Activated CD4-positive, alpha-beta T cell treated with anti-CD3 and anti-CD28 coated beads for 36 hours (primary cell): Measurements from ENCODE around the gene PLEKHA5. TPM values are rescaled to one million over a fixed set of nuclear protein-coding genes. Genes with fewer than 3 reads are reported as not detected.

Experiments
- ATAC-seq: fragments of 200-7000 bp; cut with Tn5 transposase; one replicate; pipeline ENCODE4 v1.10.0; 2021; ENCODE audit warnings: mild to moderate bottlenecking, moderate library complexity
- CTCF ChIA-PET: fragments of 350-600 bp; sonication (Branson Sonifier 250); formaldehyde crosslinking; loops from one replicate; lab custom pipeline; 2021; ENCODE audit warnings: antibody characterized with exemption; lab: Charles Lee
- POLR2A ChIA-PET: fragments of 350-600 bp; sonication (Branson Sonifier 250); formaldehyde crosslinking; loops from one replicate; lab custom pipeline; 2021; ENCODE audit warnings: antibody characterized with exemption, inconsistent platforms; lab: Charles Lee
- DNase-seq: peaks from one replicate; pipeline ENCODE4 v3.0.0-alpha.2; 2020
- H3K27ac Mint-ChIP-seq: one replicate; pipeline ENCODE4 v1.8.0; 2021; ENCODE audit warnings: mixed read lengths
- H3K27me3 Mint-ChIP-seq: one replicate; pipeline ENCODE4 v1.8.0; 2021; ENCODE audit warnings: mixed read lengths
- H3K36me3 Mint-ChIP-seq: one replicate; pipeline ENCODE4 v1.8.0; 2021; ENCODE audit warnings: low read depth, mixed read lengths
- H3K4me1 Mint-ChIP-seq: one replicate; pipeline ENCODE4 v1.8.0; 2021; ENCODE audit warnings: mixed read lengths
- H3K4me3 Mint-ChIP-seq: one replicate; pipeline ENCODE4 v1.8.0; 2021; ENCODE audit warnings: mild to moderate bottlenecking, moderate library complexity, mixed read lengths
- H3K9me3 Mint-ChIP-seq: one replicate; pipeline ENCODE4 v1.8.0; 2021; ENCODE audit warnings: low read depth, mixed read lengths
- intact Hi-C, 2 experiments: fragments of 100-400 bp; cut with DNase I in 1 of 2; cut with micrococcal nuclease in 1 of 2; formaldehyde crosslinking; loops; one replicate each; pipeline versions ENCODE4 v1.14.2 to v1.15.1; 2022 to 2024; cut with DNase I, micrococcal nuclease
- total RNA-seq, 2 experiments: library from RNA; stranded (reverse); gene quantifications; one replicate each; pipeline ENCODE4 v1.2.3, GENCODE V29; 2021

The PLEKHA5 gene
- total RNA-seq, 2 experiments from 2014 or later = 4.5 to 5.7 TPM

GRCh38 chr12:19191563-19191962, 62.0 kb downstream of the PLEKHA5 start:
- ChIA-PET CTCF (no interaction called here), POLR2A (no interaction called here)
- ATAC-seq (no peak), DNase-seq (no peak)
- intact Hi-C loops = no loop called here
- peaks cover 6% of the 10 kb centered on the region for H3K4me1 Mint-ChIP-seq
- H3K27ac Mint-ChIP-seq = no peak overlapping the region
- H3K36me3 Mint-ChIP-seq = no peaks in the 10 kb centered on the region
- H3K4me3 Mint-ChIP-seq = no peak overlapping the region
- no peaks in the 10 kb centered on the region for H3K9me3 Mint-ChIP-seq
- no peaks in the 10 kb centered on the region for H3K27me3 Mint-ChIP-seq

DNA sequence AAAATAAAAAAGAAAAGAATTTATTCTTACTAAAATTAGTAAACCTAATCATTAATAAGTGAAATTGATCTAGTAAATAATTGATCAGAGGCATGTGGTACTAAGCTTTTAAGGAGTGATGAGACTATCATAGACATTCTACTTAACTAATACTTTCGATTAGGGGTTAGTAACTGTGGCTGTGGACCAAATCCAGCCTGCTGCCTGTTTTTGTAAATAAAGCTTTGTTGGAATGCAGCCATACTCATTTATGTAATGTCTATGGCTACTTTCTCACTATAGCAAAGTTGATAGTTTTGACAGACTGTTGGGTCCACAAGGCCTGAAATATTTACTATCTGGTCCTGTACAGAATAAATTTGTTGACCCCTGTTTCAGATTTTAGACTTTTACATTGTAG, 63.2 kb downstream of the PLEKHA5 start:
- no peaks in the 10 kb centered on the region for H3K4me1 Mint-ChIP-seq
- no peaks in the 10 kb centered on the region for H3K9me3 Mint-ChIP-seq
- intact Hi-C loops = no loop called here
- ChIA-PET CTCF (no interaction called here), POLR2A (no interaction called here)
- H3K27me3 Mint-ChIP-seq = no peaks in the 10 kb centered on the region
- no peak for DNase-seq
- H3K27ac Mint-ChIP-seq = no peak overlapping the region
- no peak for ATAC-seq
- no peaks in the 10 kb centered on the region for H3K36me3 Mint-ChIP-seq
- no peak overlapping the region for H3K4me3 Mint-ChIP-seq

GRCh38 chr12:19194963-19195362, 65.4 kb downstream of the PLEKHA5 start:
- DNase-seq = no peak
- POLR2A ChIA-PET = no interaction called here
- Mint-ChIP-seq H3K4me1 (no peaks in the 10 kb centered on the region), H3K4me3 (no peak overlapping the region), H3K9me3 (no peaks in the 10 kb centered on the region), H3K27ac (no peak overlapping the region), H3K27me3 (no peaks in the 10 kb centered on the region), H3K36me3 (no peaks in the 10 kb centered on the region)
- intact Hi-C loops = no loop called here
- no peak for ATAC-seq
- CTCF ChIA-PET = interaction anchor here (1.5 kb wide), 1 partner anchor 9 kb away, joined by 5 read pairs; no protein-coding TSS in a partner anchor

DNA sequence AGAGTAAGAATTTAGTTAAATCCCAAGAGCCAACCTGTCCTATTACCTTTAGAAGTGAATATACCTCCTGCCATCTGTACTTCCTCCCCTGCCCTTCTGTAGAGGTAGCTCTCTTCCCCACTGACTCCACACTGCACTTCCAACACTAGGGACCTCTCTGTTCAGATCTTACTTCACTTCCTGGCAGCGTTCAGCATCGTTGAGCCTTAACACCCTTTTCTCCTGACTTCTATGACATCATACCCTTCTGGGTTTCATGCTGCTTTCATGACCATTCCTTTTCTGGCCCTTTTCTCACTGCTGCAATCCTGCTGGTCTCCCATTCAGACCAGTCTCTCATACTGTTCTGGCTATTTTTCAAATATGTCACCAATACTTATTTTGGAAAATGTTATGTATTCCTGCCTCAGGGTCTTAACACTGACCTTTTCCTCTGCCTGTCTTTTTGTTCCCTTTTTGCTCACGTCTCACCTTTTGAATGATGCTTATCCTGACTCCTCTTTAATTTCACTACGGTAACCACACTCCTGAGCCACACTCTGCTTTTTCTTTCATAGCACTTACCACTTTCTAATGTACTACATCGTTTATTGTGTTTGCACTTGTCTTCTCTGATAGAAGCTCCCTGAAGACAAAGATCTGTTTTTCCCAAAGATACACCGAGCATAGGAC, 67.6 kb downstream of the PLEKHA5 start:
- Mint-ChIP-seq H3K4me3 (no peak overlapping the region), H3K36me3 (no peaks in the 10 kb centered on the region), H3K27ac (no peak overlapping the region), H3K27me3 (no peaks in the 10 kb centered on the region), H3K4me1 (no peaks in the 10 kb centered on the region), H3K9me3 (no peaks in the 10 kb centered on the region)
- POLR2A ChIA-PET = no interaction called here
- intact Hi-C loops = no loop called here
- DNase-seq (no peak), ATAC-seq (no peak)
- CTCF ChIA-PET = no interaction called here

- no peak for ATAC-seq
- H3K4me1 Mint-ChIP-seq = no peaks in the 10 kb centered on the region
- ChIA-PET CTCF (no interaction called here), POLR2A (no interaction called here)
- H3K27ac Mint-ChIP-seq = no peak overlapping the region
- intact Hi-C loops = no loop called here
- H3K9me3 Mint-ChIP-seq = no peaks in the 10 kb centered on the region
- no peak overlapping the region for H3K4me3 Mint-ChIP-seq
- DNase-seq = no peak
- H3K36me3 Mint-ChIP-seq = no peaks in the 10 kb centered on the region
- H3K27me3 Mint-ChIP-seq = no peaks in the 10 kb centered on the region
These were observed 68.7 kb downstream of the PLEKHA5 start for GRCh38 chr12:19198272-19198671.

- no peaks in the 10 kb centered on the region for H3K36me3 Mint-ChIP-seq
- intact Hi-C loops = no loop called here
- DNase-seq = no peak
- H3K4me1 Mint-ChIP-seq = peaks cover 4% of the 10 kb centered on the region
- no peak for ATAC-seq
- H3K27me3 Mint-ChIP-seq = no peaks in the 10 kb centered on the region
- no peak overlapping the region for H3K27ac Mint-ChIP-seq
- POLR2A ChIA-PET = no interaction called here
- H3K4me3 Mint-ChIP-seq = no peak overlapping the region
- CTCF ChIA-PET = interaction anchor here (0.7 to 2.0 kb wide), 3 partner anchors 9 to 20 kb away, joined by 3 to 5 read pairs (median 4); no protein-coding TSS in a partner anchor
- no peaks in the 10 kb centered on the region for H3K9me3 Mint-ChIP-seq
These were observed 69.8 kb downstream of the PLEKHA5 start for GRCh38 chr12:19199332-19199731.

DNA sequence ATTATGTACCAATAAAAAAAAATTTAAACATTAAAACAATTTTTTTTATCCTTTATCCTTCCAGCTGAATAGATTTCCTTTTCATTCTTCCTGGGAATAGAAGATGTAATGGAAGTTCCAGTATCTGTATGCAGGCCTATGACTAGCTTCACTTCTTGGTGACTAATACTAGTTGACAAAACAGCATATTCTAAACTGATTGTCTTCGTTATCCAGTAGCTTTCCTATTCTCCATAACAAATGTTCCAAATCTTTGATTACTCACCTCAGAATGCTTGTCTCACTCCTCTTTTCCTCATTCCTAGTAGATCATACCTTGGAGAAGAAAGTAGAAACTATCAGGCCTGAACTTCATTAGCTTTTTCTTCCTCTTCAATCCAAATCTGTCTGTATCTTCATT, 70.7 kb downstream of the PLEKHA5 start:
- no peak overlapping the region for H3K4me3 Mint-ChIP-seq
- no peaks in the 10 kb centered on the region for H3K9me3 Mint-ChIP-seq
- DNase-seq (no peak), ATAC-seq (no peak)
- H3K27me3 Mint-ChIP-seq = no peaks in the 10 kb centered on the region
- intact Hi-C loops = no loop called here
- POLR2A ChIA-PET = interaction anchor here (0.6 kb wide), 1 partner anchor 128 kb away, joined by 5 read pairs; no protein-coding TSS in a partner anchor
- CTCF ChIA-PET = interaction anchor here (1.0 to 2.0 kb wide), 3 partner anchors 10 to 18 kb away, joined by 3 to 5 read pairs (median 4); no protein-coding TSS in a partner anchor
- H3K27ac Mint-ChIP-seq = no peak overlapping the region
- no peaks in the 10 kb centered on the region for H3K36me3 Mint-ChIP-seq
- peaks cover 4% of the 10 kb centered on the region for H3K4me1 Mint-ChIP-seq

DNA sequence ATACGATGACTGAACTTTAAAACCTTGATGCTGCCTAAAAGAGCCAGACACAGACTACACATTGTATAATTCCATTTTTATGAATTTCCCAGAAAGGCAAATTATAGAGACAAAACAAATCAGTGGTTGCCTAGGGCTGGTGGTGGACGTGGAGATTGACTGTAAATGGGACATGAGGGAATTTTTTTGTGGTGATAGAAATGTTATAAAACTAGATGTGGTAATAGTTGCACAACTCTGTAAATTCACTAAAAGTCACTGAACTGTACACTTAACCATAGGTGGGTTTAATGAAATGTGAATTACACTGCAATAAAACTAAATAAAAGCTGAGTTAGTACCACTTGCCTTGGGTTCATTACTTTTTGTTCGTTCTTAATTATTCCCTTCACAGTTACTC, 72.1 kb downstream of the PLEKHA5 start:
- no peak overlapping the region for H3K27ac Mint-ChIP-seq
- POLR2A ChIA-PET = no interaction called here
- no peaks in the 10 kb centered on the region for H3K36me3 Mint-ChIP-seq
- H3K4me1 Mint-ChIP-seq = peaks cover 4% of the 10 kb centered on the region
- H3K4me3 Mint-ChIP-seq = no peak overlapping the region
- DNase-seq (no peak), ATAC-seq (no peak)
- intact Hi-C loops = no loop called here
- no peaks in the 10 kb centered on the region for H3K27me3 Mint-ChIP-seq
- CTCF ChIA-PET = no interaction called here
- no peaks in the 10 kb centered on the region for H3K9me3 Mint-ChIP-seq

DNA sequence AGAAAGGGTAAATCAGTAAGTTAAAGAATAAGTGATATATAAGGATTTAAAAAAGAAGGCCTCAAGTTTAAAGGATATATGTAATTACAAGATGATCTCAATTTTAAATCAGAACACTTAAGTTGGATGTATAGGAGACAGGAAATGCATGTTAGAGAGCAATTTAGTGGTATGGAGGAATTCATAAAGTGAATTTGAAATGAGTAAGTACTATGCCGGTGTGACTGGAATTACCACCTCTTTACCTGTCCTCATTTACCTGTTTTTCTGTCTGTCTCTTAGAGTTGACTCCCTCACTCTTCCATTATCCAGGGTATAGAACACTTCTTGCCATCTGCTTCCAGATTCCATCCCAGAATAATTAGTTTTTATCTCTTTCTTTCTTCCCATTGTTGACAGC, 73.5 kb downstream of the PLEKHA5 start:
- intact Hi-C loops = no loop called here
- H3K27ac Mint-ChIP-seq = no peak overlapping the region
- DNase-seq (no peak), ATAC-seq (no peak)
- H3K4me1 Mint-ChIP-seq = peaks cover 4% of the 10 kb centered on the region
- ChIA-PET POLR2A (no interaction called here), CTCF (no interaction called here)
- H3K27me3 Mint-ChIP-seq = no peaks in the 10 kb centered on the region
- H3K9me3 Mint-ChIP-seq = no peaks in the 10 kb centered on the region
- no peak overlapping the region for H3K4me3 Mint-ChIP-seq
- no peaks in the 10 kb centered on the region for H3K36me3 Mint-ChIP-seq

- no peak for DNase-seq
- ChIA-PET POLR2A (no interaction called here), CTCF (no interaction called here)
- H3K4me3 Mint-ChIP-seq = no peak overlapping the region
- H3K27me3 Mint-ChIP-seq = no peaks in the 10 kb centered on the region
- peaks cover 4% of the 10 kb centered on the region for H3K4me1 Mint-ChIP-seq
- intact Hi-C loops = no loop called here
- ATAC-seq = peak; percentile 30
- peaks cover 2% of the 10 kb centered on the region for H3K9me3 Mint-ChIP-seq
- no peak overlapping the region for H3K27ac Mint-ChIP-seq
- no peaks in the 10 kb centered on the region for H3K36me3 Mint-ChIP-seq
These were observed 74.3 kb downstream of the PLEKHA5 start for GRCh38 chr12:19203539-19204506.

DNA sequence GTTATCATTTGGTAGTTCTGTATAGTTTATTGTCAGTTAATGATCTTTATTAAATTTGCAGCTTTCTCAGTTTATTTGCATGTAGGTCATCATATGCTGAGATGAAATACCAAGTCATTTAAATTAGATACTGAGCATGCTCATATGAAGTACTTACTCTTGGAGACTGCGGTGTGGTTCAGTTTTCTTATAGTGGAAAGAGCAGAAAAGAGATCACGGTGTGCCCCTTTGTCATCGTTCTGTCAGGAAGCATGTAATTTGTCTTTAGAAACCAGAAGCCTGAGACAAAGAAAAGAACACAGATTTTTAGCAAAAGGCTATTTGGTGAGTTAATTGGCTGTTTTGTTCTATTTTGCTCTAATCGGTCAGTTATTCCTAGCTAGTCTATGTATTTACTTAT, 75.6 kb downstream of the PLEKHA5 start:
- peaks cover 2% of the 10 kb centered on the region for H3K9me3 Mint-ChIP-seq
- no peak overlapping the region for H3K27ac Mint-ChIP-seq
- H3K4me1 Mint-ChIP-seq = peaks cover 4% of the 10 kb centered on the region
- ChIA-PET POLR2A (no interaction called here), CTCF (interaction anchor here (0.7 kb wide), 1 partner anchor 10 kb away, joined by 3 read pairs; no protein-coding TSS in a partner anchor)
- intact Hi-C loops = no loop called here
- DNase-seq = no peak
- H3K36me3 Mint-ChIP-seq = no peaks in the 10 kb centered on the region
- no peaks in the 10 kb centered on the region for H3K27me3 Mint-ChIP-seq
- ATAC-seq = no peak
- H3K4me3 Mint-ChIP-seq = no peak overlapping the region
